Bronchial epithelial cell (primary cell): Measurements from ENCODE around the gene PVALEF. TPM values are rescaled to one million over a fixed set of nuclear protein-coding genes. Genes with fewer than 3 reads are reported as not detected.

Source experiments
- DNase-seq: peaks from one replicate; pipeline ENCODE4 v3.0.0-alpha.2; 2010; ENCODE audit warnings: low read depth
- FAIRE-seq: peaks from 2 replicates; lab custom pipeline; 2011; peaks lifted over from hg19 to GRCh38; lab: Jason Lieb, UNC
- H3K27me3 ChIP-seq: 2 replicates; pipeline ENCODE4 v1.5.1; 2011; ENCODE audit warnings: low read length; ENCODE audit not compliant: control insufficient read depth, insufficient read depth
- H3K36me3 ChIP-seq: 2 replicates; pipeline ENCODE4 v1.5.1; 2011; ENCODE audit warnings: low read length; ENCODE audit not compliant: control insufficient read depth, insufficient read depth
- H3K4me3 ChIP-seq: 2 replicates; pipeline ENCODE4 v1.5.1; 2011; ENCODE audit warnings: mild to moderate bottlenecking, low read depth, low read length, control low read depth
- CTCF ChIP-seq: IDR thresholded peaks from 2 replicates; pipeline ENCODE4 v1.5.1; 2011; ENCODE audit warnings: mild to moderate bottlenecking, moderate library complexity, low read length, control low read depth, inconsistent platforms; ENCODE audit not compliant: insufficient read depth, severe bottlenecking
- total RNA-seq: library from RNA; depleted of rRNA; stranded (reverse); fragments of >200 nt; gene quantifications from 2 replicates; pipeline ENCODE4 v1.2.1, GENCODE V29; 2014

Gene PVALEF
- not detected in 2 replicates for total RNA-seq

- DNase-seq (no peak), FAIRE-seq (no peak)
- no peak within 1 kb of the TSS for H3K4me3 ChIP-seq
Observed at GRCh38 chr17:81165246-81166032, at the start of gene PVALEF. Gene PVALEF, plus strand, starts transcription at chr17:81165507. Its CDS starts 15,720 bp downstream, at chr17:81181227.

GRCh38 chr17:81115749-81116464, 49.4 kb upstream of the PVALEF start:
- DNase-seq (no peak), FAIRE-seq (no peak)
- H3K27me3 ChIP-seq, result no peaks in the 10 kb centered on the region
- H3K4me3 ChIP-seq, result no peak overlapping the region
- TF ChIP-seq CTCF, result no peak
- H3K36me3 ChIP-seq, result peaks cover 5% of the 10 kb centered on the region

More at GRCh38 chr17:81165246-81166032, at the start of gene PVALEF:
- H3K36me3 ChIP-seq, result no peaks in the 10 kb centered on the region
- TF ChIP-seq CTCF, result no peak
- peaks cover 27% of the 10 kb centered on the region for H3K27me3 ChIP-seq

- DNase-seq (no peak), FAIRE-seq (no peak)
- no peaks in the 10 kb centered on the region for H3K27me3 ChIP-seq
- H3K4me3 ChIP-seq, result no peak overlapping the region
- peaks cover 5% of the 10 kb centered on the region for H3K36me3 ChIP-seq
- TF ChIP-seq CTCF, result no peak
Observed at GRCh38 chr17:81116704-81117103, 48.6 kb upstream of the PVALEF start.

- no peak overlapping the region for H3K4me3 ChIP-seq
- peaks cover 1% of the 10 kb centered on the region for H3K36me3 ChIP-seq
- DNase-seq (no peak), FAIRE-seq (no peak)
- no peaks in the 10 kb centered on the region for H3K27me3 ChIP-seq
- no peak for TF ChIP-seq CTCF
Observed at GRCh38 chr17:81117672-81118198, 47.6 kb upstream of the PVALEF start.

- no peak for TF ChIP-seq CTCF
- peak; percentile 10 for DNase-seq
- Histone ChIP-seq H3K4me3 (peak overlapping the region; percentile 52), H3K36me3 (peaks cover 1% of the 10 kb centered on the region), H3K27me3 (no peaks in the 10 kb centered on the region)
- no peak for FAIRE-seq
Observed at GRCh38 chr17:81118308-81119221, 46.7 kb upstream of the PVALEF start.
